NCI-H345 treated with DMSO at 0.1 percent for 48 hours (cell line): ENCODE data around the gene BNIP5.

Source experiments
- DNase-seq: peaks from one replicate; lab custom pipeline; 2025; ENCODE audit not compliant: unreplicated experiment; lab: John Stamatoyannopoulos, UW

BNIP5 gene

GRCh38 chr6:36336779-36337241, at the start of gene BNIP5:
Gene BNIP5, minus strand, starts transcription at chr6:36336888. Its CDS starts 6,198 bp downstream, at chr6:36330690.
- DNase-seq: no peak

- DNase-seq: no peak
These were observed 47.4 kb upstream of the BNIP5 start for GRCh38 chr6:36384095-36384494.

GRCh38 chr6:36383606-36384005, 46.9 kb upstream of the BNIP5 start:
- DNase-seq: no peak

GRCh38 chr6:36382976-36383375, 46.3 kb upstream of the BNIP5 start:
- DNase-seq: no peak

- DNase-seq: no peak
These were observed 45.1 kb upstream of the BNIP5 start for GRCh38 chr6:36381502-36382389.

- no peak for DNase-seq
These were observed 43.5 kb upstream of the BNIP5 start for GRCh38 chr6:36380166-36380565.

- no peak for DNase-seq
These were observed 42.2 kb upstream of the BNIP5 start for GRCh38 chr6:36378936-36379335.

- DNase-seq: no peak
These were observed 41.7 kb upstream of the BNIP5 start for GRCh38 chr6:36378243-36378920.

- no peak for DNase-seq
These were observed 40.9 kb upstream of the BNIP5 start for GRCh38 chr6:36377594-36377993.

- DNase-seq: no peak
These were observed 40.1 kb upstream of the BNIP5 start for GRCh38 chr6:36376742-36377141.

- DNase-seq: no peak
These were observed 39.5 kb upstream of the BNIP5 start for GRCh38 chr6:36376183-36376582.

- DNase-seq: no peak
These were observed 39.0 kb upstream of the BNIP5 start for GRCh38 chr6:36375644-36376155.

GRCh38 chr6:36374972-36375371, 38.3 kb upstream of the BNIP5 start:
- no peak for DNase-seq

GRCh38 chr6:36374194-36374593, 37.5 kb upstream of the BNIP5 start:
- no peak for DNase-seq

GRCh38 chr6:36373368-36374019, 36.8 kb upstream of the BNIP5 start:
- no peak for DNase-seq

- DNase-seq: no peak
These were observed 35.4 kb upstream of the BNIP5 start for GRCh38 chr6:36372088-36372487.

- no peak for DNase-seq
These were observed 34.5 kb upstream of the BNIP5 start for GRCh38 chr6:36371211-36371610.

- no peak for DNase-seq
These were observed 34.0 kb upstream of the BNIP5 start for GRCh38 chr6:36370638-36371037.

- peak; percentile 48 for DNase-seq
These were observed 32.5 kb upstream of the BNIP5 start for GRCh38 chr6:36368921-36369865.

GRCh38 chr6:36368421-36368820, 31.7 kb upstream of the BNIP5 start:
- no peak for DNase-seq
